Neural cell (in vitro differentiated cells): Measurements from ENCODE around the gene KRT10. TPM values are rescaled to one million over a fixed set of nuclear protein-coding genes. Genes with fewer than 3 reads are reported as not detected.

Experiments
- H2AFZ ChIP-seq: fragments of 200-600, 300-800 bp; sonication (generic), shearing (Covaris generic); 2 replicates; pipeline ENCODE4 v1.6.0; 2014; ENCODE audit warnings: low read depth, mild to moderate bottlenecking, antibody characterized with exemption, low read length, moderate library complexity
- H3F3A ChIP-seq: fragments of 200-600 bp; shearing (Covaris generic); 2 replicates; pipeline ENCODE4 v1.6.1; 2016; ENCODE audit warnings: mild to moderate bottlenecking, moderate library complexity, mixed read lengths, antibody characterized with exemption, low read length; ENCODE audit not compliant: insufficient read depth, poor library complexity, severe bottlenecking
- H3K27ac ChIP-seq: fragments of 200-600, 300-800 bp; sonication (generic), shearing (Covaris generic); 2 replicates; pipeline ENCODE4 v1.5.1; 2014; ENCODE audit warnings: mild to moderate bottlenecking, low read length, moderate library complexity
- H3K27me3 ChIP-seq: fragments of 300-800, 200-600 bp; sonication (generic), shearing (Covaris generic); 2 replicates; pipeline ENCODE4 v1.6.0; 2014; ENCODE audit warnings: mild to moderate bottlenecking, low read depth, low read length, moderate library complexity; ENCODE audit not compliant: insufficient read depth
- H3K36me3 ChIP-seq: fragments of 300-800, 200-600 bp; sonication (generic), shearing (Covaris generic); 2 replicates; pipeline ENCODE4 v1.5.1; 2014; ENCODE audit warnings: mild to moderate bottlenecking, antibody characterized with exemption, low read length, moderate library complexity; ENCODE audit not compliant: insufficient read depth
- H3K4me2 ChIP-seq: fragments of 300-800, 200-600 bp; sonication (generic), shearing (Covaris generic); 2 replicates; pipeline ENCODE4 v1.6.0; 2014; ENCODE audit warnings: mild to moderate bottlenecking, low read length
- H3K4me3 ChIP-seq: fragments of 300-800, 200-600 bp; sonication (generic), shearing (Covaris generic); 2 replicates; pipeline ENCODE4 v1.5.1; 2014; ENCODE audit warnings: mild to moderate bottlenecking, low read length, moderate library complexity
- H3K79me2 ChIP-seq: fragments of 200-600 bp; shearing (Covaris generic); replicated peaks from 2 replicates; pipeline ENCODE4 v1.6.0; 2014; ENCODE audit warnings: mild to moderate bottlenecking, low read length, moderate library complexity; ENCODE audit not compliant: insufficient read depth
- H3K9ac ChIP-seq: fragments of 300-800, 200-600 bp; sonication (generic), shearing (Covaris generic); 2 replicates; pipeline ENCODE4 v1.6.1; 2016; ENCODE audit warnings: mild to moderate bottlenecking, low read length, mixed read lengths
- H3K9me2 ChIP-seq: fragments of 200-600 bp; shearing (Covaris generic); 2 replicates; pipeline ENCODE4 v1.6.1; 2016; ENCODE audit warnings: mild to moderate bottlenecking, low read length, mixed read lengths; ENCODE audit not compliant: insufficient read depth
- H3K9me3 ChIP-seq: fragments of 200-600, 300-800 bp; sonication (generic), shearing (Covaris generic); 2 replicates; pipeline ENCODE4 v1.6.1; 2016; ENCODE audit warnings: mild to moderate bottlenecking, mixed run types, low read length, moderate library complexity, mixed read lengths
- H4K20me1 ChIP-seq: fragments of 200-600 bp; shearing (Covaris generic); 2 replicates; pipeline ENCODE4 v1.6.1; 2016; ENCODE audit warnings: mild to moderate bottlenecking, mixed run types; ENCODE audit not compliant: insufficient read depth
- CTCF ChIP-seq: fragments of 450-650 bp; IDR thresholded peaks from 2 replicates; pipeline ENCODE4 v1.5.1; 2014; ENCODE audit warnings: antibody characterized with exemption, mild to moderate bottlenecking, moderate library complexity; ENCODE audit not compliant: poor library complexity, severe bottlenecking
- EP300 ChIP-seq: fragments of 450-650 bp; conservative IDR thresholded peaks from 2 replicates; pipeline ENCODE4 v1.6.1; 2014; ENCODE audit warnings: antibody characterized with exemption, mild to moderate bottlenecking, moderate library complexity; ENCODE audit not compliant: poor library complexity, severe bottlenecking
- EZH2 ChIP-seq: fragments of 200-600, 300-800 bp; shearing (Covaris generic), sonication (generic); IDR thresholded peaks from 2 replicates; pipeline ENCODE4 v1.6.1; 2014; ENCODE audit warnings: antibody characterized with exemption, low read length, borderline replicate concordance, mild to moderate bottlenecking; ENCODE audit not compliant: insufficient read depth, poor library complexity, severe bottlenecking
- MXI1 ChIP-seq: fragments of 450-650 bp; conservative IDR thresholded peaks from 2 replicates; pipeline ENCODE4 v1.6.1; 2014; ENCODE audit warnings: antibody characterized with exemption, mild to moderate bottlenecking; ENCODE audit not compliant: poor library complexity, severe bottlenecking
- POLR2AphosphoS5 ChIP-seq: IDR thresholded peaks from 2 replicates; pipeline ENCODE4 v1.6.1; 2012
- RAD21 ChIP-seq: fragments of 450-650 bp; conservative IDR thresholded peaks from 2 replicates; pipeline ENCODE4 v1.6.1; 2014; ENCODE audit warnings: antibody characterized with exemption, mild to moderate bottlenecking, moderate library complexity
- REST ChIP-seq: IDR thresholded peaks from 2 replicates; pipeline ENCODE4 v1.6.1; 2012; ENCODE audit warnings: borderline replicate concordance
- SMC3 ChIP-seq: fragments of 450-650 bp; conservative IDR thresholded peaks from 2 replicates; pipeline ENCODE4 v1.6.1; 2014; ENCODE audit warnings: antibody characterized with exemption, mild to moderate bottlenecking, moderate library complexity; ENCODE audit not compliant: poor library complexity
- TAF1 ChIP-seq: IDR thresholded peaks from 2 replicates; pipeline ENCODE4 v1.6.1; 2012; ENCODE audit warnings: low read depth
- polyA plus RNA-seq: library from polyadenylated mRNA; depleted of rRNA; stranded (reverse); fragments of >200 nt; gene quantifications from 2 replicates; pipeline ENCODE4 v1.2.3, GENCODE V29; 2014

KRT10 gene
- polyA plus RNA-seq, 1 donor from 2014 or later = 54.2 TPM

GRCh38 chr17:40830085-40830776 lies 7.8 kb upstream of the KRT10 start:
- TF ChIP-seq RAD21 (no peak), CTCF (no peak), MXI1 (no peak), SMC3 (no peak), POLR2AphosphoS5 (no peak), TAF1 (no peak), REST (no peak), EP300 (no peak), EZH2 (no peak)
- H3K9ac ChIP-seq = no peak overlapping the region
- H3K4me2 ChIP-seq = no peak overlapping the region
- no peaks in the 10 kb centered on the region for H3K36me3 ChIP-seq
- no peaks in the 10 kb centered on the region for H3K9me2 ChIP-seq
- no peaks in the 10 kb centered on the region for H3K9me3 ChIP-seq
- H3K27ac ChIP-seq = no peak overlapping the region
- no peaks in the 10 kb centered on the region for H3K79me2 ChIP-seq
- no peak overlapping the region for H3K4me3 ChIP-seq
- H4K20me1 ChIP-seq = no peaks in the 10 kb centered on the region
- no peaks in the 10 kb centered on the region for H3K27me3 ChIP-seq
- no peaks in the 10 kb centered on the region for H3F3A ChIP-seq
- H2AFZ ChIP-seq = no peak overlapping the region

GRCh38 chr17:40828454-40829044 lies 6.1 kb upstream of the KRT10 start:
- no peaks in the 10 kb centered on the region for H4K20me1 ChIP-seq
- no peak overlapping the region for H3K27ac ChIP-seq
- H2AFZ ChIP-seq = no peak overlapping the region
- no peaks in the 10 kb centered on the region for H3F3A ChIP-seq
- H3K4me3 ChIP-seq = no peak overlapping the region
- H3K27me3 ChIP-seq = no peaks in the 10 kb centered on the region
- TF ChIP-seq EZH2 = no peak
- no peak for TF ChIP-seq SMC3
- no peak for TF ChIP-seq RAD21
- no peak for TF ChIP-seq CTCF
- TF ChIP-seq MXI1 = no peak
- no peak for TF ChIP-seq TAF1
- no peak for TF ChIP-seq REST
- TF ChIP-seq EP300 = no peak
- TF ChIP-seq POLR2AphosphoS5 = no peak
- no peaks in the 10 kb centered on the region for H3K79me2 ChIP-seq
- no peaks in the 10 kb centered on the region for H3K9me2 ChIP-seq
- no peaks in the 10 kb centered on the region for H3K9me3 ChIP-seq
- no peak overlapping the region for H3K4me2 ChIP-seq
- H3K9ac ChIP-seq = no peak overlapping the region
- no peaks in the 10 kb centered on the region for H3K36me3 ChIP-seq
